Endothelial cell of coronary artery (primary cell): ENCODE results near the gene AKT3. TPM values are rescaled to one million over a fixed set of nuclear protein-coding genes. Genes with fewer than 3 reads are reported as not detected.

Experiments used
- total RNA-seq: library from RNA; depleted of rRNA; stranded (reverse); fragments of >200 nt; gene quantifications from 2 replicates; pipeline ENCODE4 v1.2.3, GENCODE V29; 2014

Gene AKT3
- total RNA-seq = 44.4 and 88.2 TPM in 2 replicates

GRCh38 chr1:243850202-243850451 lies at the start of gene AKT3:
Gene AKT3, minus strand, starts transcription at chr1:243850243. Its CDS starts 7,073 bp downstream, at chr1:243843170.

Other genes with a start within 250 kb of the AKT3 start
- gene ZBTB18, start 201.0 kb upstream of the AKT3 start, total RNA-seq = 36.4 and 40.9 TPM in 2 replicates